PC-3 (cell line): Measurements from ENCODE around the gene ICAM2. TPM values are rescaled to one million over a fixed set of nuclear protein-coding genes. Genes with fewer than 3 reads are reported as not detected.

ENCODE experiments used
- ATAC-seq: fragments of 200-7000 bp; cut with Tn5 transposase; 2 replicates; pipeline ENCODE4 v1.9.1; 2020; ENCODE audit warnings: mild to moderate bottlenecking, moderate library complexity
- BruUV-seq: library from RNA; stranded (reverse); fragments of 400-500 nt; replicated peaks from 2 replicates; lab custom pipeline; 2021; lab: Mats Ljungman, UMichigan
- CTCF ChIA-PET: fragments of 300-600 bp; sonication (Branson Sonifier 250); formaldehyde crosslinking; loops from one replicate; lab custom pipeline; 2022; ENCODE audit warnings: antibody characterized with exemption; lab: Charles Lee
- POLR2A ChIA-PET: fragments of 300-600 bp; sonication (Branson Sonifier 250); formaldehyde crosslinking; loops from one replicate; lab custom pipeline; 2022; ENCODE audit warnings: antibody characterized with exemption; ENCODE audit not compliant: unreplicated experiment; lab: Charles Lee
- DNase-seq: peaks from one replicate; pipeline ENCODE4 v3.0.0-alpha.2; 2015
- H2AFZ ChIP-seq: fragments of 300-600 bp; sonication (generic); 2 replicates; pipeline ENCODE4 v1.6.0; 2016; ENCODE audit warnings: antibody characterized with exemption, low read length
- H3F3A ChIP-seq: fragments of 300-600 bp; sonication (generic); one replicate; pipeline ENCODE4 v1.6.0; 2017; ENCODE audit warnings: antibody characterized with exemption, low read length, control low read depth, mild to moderate bottlenecking; ENCODE audit not compliant: unreplicated experiment
- H3K27ac ChIP-seq: fragments of 300-600 bp; sonication (generic); 2 replicates; pipeline ENCODE4 v1.5.1; 2016; ENCODE audit warnings: mild to moderate bottlenecking, low read length
- H3K27me3 ChIP-seq: fragments of 300-600 bp; sonication (generic); 2 replicates; pipeline ENCODE4 v1.6.1; 2016; ENCODE audit warnings: low read length, mixed read lengths
- H3K36me3 ChIP-seq: fragments of 300-600 bp; sonication (generic); 2 replicates; pipeline ENCODE4 v1.6.1; 2016; ENCODE audit warnings: low read depth, mixed run types, low read length, mixed read lengths
- H3K4me1 ChIP-seq: fragments of 300-600 bp; sonication (generic); 2 replicates; pipeline ENCODE4 v1.5.1; 2016; ENCODE audit warnings: low read length; ENCODE audit not compliant: insufficient read depth
- H3K4me2 ChIP-seq: fragments of 300-600 bp; sonication (generic); 2 replicates; pipeline ENCODE4 v1.6.0; 2016; ENCODE audit warnings: low read length
- H3K4me3 ChIP-seq: fragments of 300-600 bp; sonication (generic); 2 replicates; pipeline ENCODE4 v1.5.1; 2016; ENCODE audit warnings: mild to moderate bottlenecking, low read length, mixed read lengths
- H3K79me2 ChIP-seq: fragments of 300-600 bp; sonication (generic); 2 replicates; pipeline ENCODE4 v1.6.1; 2017; ENCODE audit warnings: low read length, mixed read lengths
- H3K9ac ChIP-seq: fragments of 300-600 bp; sonication (generic); 2 replicates; pipeline ENCODE4 v1.6.0; 2016; ENCODE audit warnings: mild to moderate bottlenecking, low read length
- H3K9me2 ChIP-seq: fragments of 300-600 bp; sonication (generic); replicated peaks from 2 replicates; pipeline ENCODE4 v1.6.1; 2016; ENCODE audit warnings: mixed run types, low read length, mixed read lengths
- H3K9me3 ChIP-seq: fragments of 300-600 bp; sonication (generic); 2 replicates; pipeline ENCODE4 v1.6.1; 2016; ENCODE audit warnings: low read length, mixed read lengths
- H4K20me1 ChIP-seq: fragments of 300-600 bp; sonication (generic); 2 replicates; pipeline ENCODE4 v1.6.1; 2016; ENCODE audit warnings: low read length, mixed read lengths
- CTCF ChIP-seq: fragments of 300-600 bp; sonication (generic); conservative IDR thresholded peaks from 2 replicates; pipeline ENCODE4 v1.5.1; 2017; ENCODE audit warnings: antibody characterized with exemption, low read depth, mild to moderate bottlenecking, low read length
- EZH2 ChIP-seq: fragments of 300-600 bp; sonication (generic); IDR thresholded peaks from one replicate; pipeline ENCODE4 v1.6.1; 2017; ENCODE audit warnings: antibody characterized with exemption, mild to moderate bottlenecking, low read length; ENCODE audit not compliant: unreplicated experiment
- EZH2phosphoT487 ChIP-seq: fragments of 300-600 bp; sonication (generic); IDR thresholded peaks from 2 replicates; pipeline ENCODE4 v1.6.1; 2018; ENCODE audit warnings: mild to moderate bottlenecking, antibody characterized with exemption, low read length, borderline replicate concordance
- intact Hi-C: fragments of 100-400 bp; cut with micrococcal nuclease; formaldehyde crosslinking; loops from 2 replicates; pipeline ENCODE4 v1.9.0; 2023
- total RNA-seq: library from RNA; depleted of rRNA; stranded (reverse); fragments of >200 nt; gene quantifications from 2 replicates; pipeline ENCODE4 v1.2.3, GENCODE V29; 2014

The ICAM2 gene
- total RNA-seq, 1 experiment from 2014 or later = not detected

GRCh38 chr17:63987221-63988126 lies 33.0 kb downstream of the ICAM2 start:
- H3K27me3 ChIP-seq = peaks cover 11% of the 10 kb centered on the region
- no peak overlapping the region for H3K27ac ChIP-seq
- H3K4me1 ChIP-seq = peaks cover 12% of the 10 kb centered on the region
- intact Hi-C loops = loop anchor here (2.0 kb wide), 1 partner anchor 69 kb away; the partner anchor contains the start of gene GH1
- no peaks in the 10 kb centered on the region for H3K9me3 ChIP-seq
- POLR2A ChIA-PET = no interaction called here
- no peak overlapping the region for H3K9ac ChIP-seq
- no peak for TF ChIP-seq EZH2phosphoT487
- TF ChIP-seq CTCF = no peak
- TF ChIP-seq EZH2 = no peak
- no peak overlapping the region for H3K4me3 ChIP-seq
- no peaks in the 10 kb centered on the region for H4K20me1 ChIP-seq
- CTCF ChIA-PET = no interaction called here
- H3F3A ChIP-seq = no peaks in the 10 kb centered on the region
- no peak overlapping the region for H2AFZ ChIP-seq
- no peaks in the 10 kb centered on the region for H3K36me3 ChIP-seq
- no peak overlapping the region for H3K4me2 ChIP-seq
- DNase-seq (no peak), ATAC-seq (no peak)
- H3K9me2 ChIP-seq = no peaks in the 10 kb centered on the region
- no TSS peak for BruUV-seq
- no peaks in the 10 kb centered on the region for H3K79me2 ChIP-seq

- peaks cover 12% of the 10 kb centered on the region for H3K4me1 ChIP-seq
- no peaks in the 10 kb centered on the region for H4K20me1 ChIP-seq
- TF ChIP-seq EZH2 (no peak), EZH2phosphoT487 (no peak), CTCF (no peak)
- H3K36me3 ChIP-seq = no peaks in the 10 kb centered on the region
- H3F3A ChIP-seq = no peaks in the 10 kb centered on the region
- ChIA-PET CTCF (interaction anchor here (0.6 kb wide), 1 partner anchor 11 kb away, joined by 4 read pairs; no protein-coding TSS in a partner anchor), POLR2A (no interaction called here)
- ATAC-seq (no peak), DNase-seq (no peak)
- H3K4me2 ChIP-seq = no peak overlapping the region
- no peaks in the 10 kb centered on the region for H3K79me2 ChIP-seq
- H3K4me3 ChIP-seq = no peak overlapping the region
- H3K9me3 ChIP-seq = no peaks in the 10 kb centered on the region
- peaks cover 4% of the 10 kb centered on the region; the same call in 1 of the 2 replicates for H3K27me3 ChIP-seq
- no TSS peak for BruUV-seq
- no peaks in the 10 kb centered on the region for H3K9me2 ChIP-seq
- H2AFZ ChIP-seq = no peak overlapping the region
- H3K9ac ChIP-seq = no peak overlapping the region
- no peak overlapping the region for H3K27ac ChIP-seq
- intact Hi-C loops = no loop called here
Observed at GRCh38 chr17:63986821-63987220, 33.6 kb downstream of the ICAM2 start.
